Cardiac fibroblast (primary cell): ENCODE measurements around the gene SLC16A8.

Experiments used
- DNase-seq, 2 donors: peaks; one replicate each; pipeline versions ENCODE4 v3.0.0 to v3.0.0-alpha.2; 2010; ENCODE audit warnings: low read depth in 2 of 2
- H3K4me3 ChIP-seq, 2 donors: replicated peaks in 1 of 2; 1 replicate in 1 of 2; 2 replicates in 1 of 2; pipeline ENCODE4 v1.5.1; 2011; ENCODE audit warnings: low read depth in 2 of 2, low read length in 2 of 2, mild to moderate bottlenecking in 2 of 2, moderate library complexity in 1 of 2
- CTCF ChIP-seq: IDR thresholded peaks from one replicate; pipeline ENCODE4 v1.5.1; 2011; ENCODE audit warnings: low read depth, mild to moderate bottlenecking, low read length, inconsistent platforms

Gene SLC16A8

GRCh38 chr22:38051261-38051660, 32.7 kb downstream of the SLC16A8 start:
- no peak for DNase-seq
- H3K4me3 ChIP-seq = no peak overlapping the region
- TF ChIP-seq CTCF = no peak

- H3K4me3 ChIP-seq = no peak overlapping the region
- TF ChIP-seq CTCF = no peak
Observed at GRCh38 chr22:38050720-38051119, 33.3 kb downstream of the SLC16A8 start.

GRCh38 chr22:38049812-38050619, 34.0 kb downstream of the SLC16A8 start:
- DNase-seq = no peak
- H3K4me3 ChIP-seq = no peak overlapping the region
- no peak for TF ChIP-seq CTCF

More at GRCh38 chr22:38050720-38051119, 33.3 kb downstream of the SLC16A8 start:
- no peak for DNase-seq

- H3K4me3 ChIP-seq = no peak overlapping the region
- DNase-seq = no peak
- no peak for TF ChIP-seq CTCF
Observed at GRCh38 chr22:38046070-38046748, 37.8 kb downstream of the SLC16A8 start.

GRCh38 chr22:38043151-38044039, 40.6 kb downstream of the SLC16A8 start:
- no peak overlapping the region for H3K4me3 ChIP-seq
- no peak for DNase-seq
- no peak for TF ChIP-seq CTCF

- H3K4me3 ChIP-seq = no peak overlapping the region
- DNase-seq = no peak
- TF ChIP-seq CTCF = no peak
Observed at GRCh38 chr22:38042488-38042790, 41.5 kb downstream of the SLC16A8 start.
